ENCODE results near the gene CDH4.

- no peak for TF ChIP-seq REST (IDR thresholded peaks at IDR 0.05; ENCODE audit: insufficient read depth in 1 of 2, low read depth in 2 of 2, low read length in 2 of 2)
- no peak for TF ChIP-seq POLR2AphosphoS5 (IDR thresholded peaks at IDR 0.05; ENCODE audit: low read depth, low read length)
- TF ChIP-seq TAF1 (IDR thresholded peaks at IDR 0.05; ENCODE audit: borderline replicate concordance, insufficient read depth, low read length) = no peak
Measured at GRCh38 chr20:61771805-61772350, 519.8 kb downstream of the CDH4 start.

All from PFSK-1 (cell line).